ENCODE results near the gene SH3TC2. TPM values are rescaled to one million over a fixed set of nuclear protein-coding genes. Genes with fewer than 3 reads are reported as not detected.

Gene SH3TC2
- total and polyA plus RNA-seq, 2 of the 4 experiments (the other 2 are of a cell fraction), result 3.4 to 7.9 TPM

- Histone ChIP-seq H3K23ac (ENCODE audit: low read depth, low read length) (no peak overlapping the region), H3K79me1 (ENCODE audit: low read depth in 1 of 2, low read length in 2 of 2) (no peaks in the 10 kb centered on the region), H2AFZ (replicated peaks; ENCODE audit: low read length, poor library complexity) (no peak overlapping the region), H3K4me1 (ENCODE audit: control insufficient read depth, insufficient read depth, low read length) (peaks cover 3% of the 10 kb centered on the region; the same call in 1 of the 2 replicates), H3K4ac (ENCODE audit: low read depth, low read length) (peak overlapping the region; percentile 77), H3K27me3 (ENCODE audit: control insufficient read depth, insufficient read depth, low read length) (no peaks in the 10 kb centered on the region), H2BK120ac (ENCODE audit: low read depth, low read length) (peak overlapping the region; percentile 74), H3K14ac (replicated peaks; ENCODE audit: low read depth, low read length) (0 out of 2 replicates have a peak overlapping the region, but pooled peaks have one; percentile 37), H3K27ac (ENCODE audit: insufficient read depth, low read length) (peak overlapping the region; percentile 53; the same call in 1 of the 2 replicates), H3K9me3 (ENCODE audit: control insufficient read depth, insufficient read depth, low read length) (no peaks in the 10 kb centered on the region), H3K18ac (ENCODE audit: low read depth, low read length) (no peak overlapping the region; the same call in 1 of the 2 replicates), H4K20me1 (ENCODE audit: insufficient read depth, low read length) (no peaks in the 10 kb centered on the region), H4K91ac (ENCODE audit: insufficient read depth, low read depth, low read length) (peak overlapping the region; percentile 34; the same call in 1 of the 2 replicates), H3K4me3 (ENCODE audit: insufficient read depth, low read depth, low read length) (no peak overlapping the region), H2AK5ac (ENCODE audit: low read depth, low read length) (peak overlapping the region; percentile 88; the same call in 1 of the 2 replicates), H2AK9ac (replicated peaks; ENCODE audit: low read depth, low read length, poor library complexity) (no peak overlapping the region), H3K9me1 (ENCODE audit: insufficient read depth, low read length) (0 out of 2 replicates have a peak, but pooled peaks cover 3% of the 10 kb centered on the region), H4K8ac (ENCODE audit: low read depth in 2 of 2, low read length in 2 of 2) (peak overlapping the region; percentile 34 to 81; a peak in 2 of 4 replicates), H3K56ac (ENCODE audit: extremely low read depth, insufficient read depth, low read length) (no peak overlapping the region), H3K9ac (ENCODE audit: low read depth, low read length) (no peak overlapping the region), H2BK15ac (ENCODE audit: low read depth, low read length) (no peak overlapping the region), H3K4me2 (ENCODE audit: low read depth, low read length) (no peak overlapping the region), H3K36me3 (ENCODE audit: control insufficient read depth, insufficient read depth, low read length) (no peaks in the 10 kb centered on the region), H2BK20ac (ENCODE audit: low read depth, low read length) (peak overlapping the region; percentile 46; the same call in 1 of the 2 replicates), H4K5ac (ENCODE audit: low read depth, low read length) (no peak overlapping the region), H2BK5ac (ENCODE audit: low read depth, low read length, poor library complexity, severe bottlenecking) (peak overlapping the region; percentile 6)
- in situ Hi-C loops (cut with MboI; ENCODE audit: low sequenced_read_pairs), result loop anchor here (10.0 kb wide), 1 partner anchor 171 kb away; the partner anchor contains the start of gene ADRB2
- BruUV-seq (replicated peaks), result no TSS peak
- intact Hi-C loops (cut with micrococcal nuclease), result no loop called here
- WGBS, 2 experiments (ENCODE audit: extremely low coverage in 2 of 2, insufficient read length in 1 of 2), result no CpG with 5 or more reads among the region's 2 CpGs
- CTCF ChIA-PET, result interaction anchor here (0.5 to 2.0 kb wide), 12 partner anchors 8 to 532 kb away, joined by 3 to 8 read pairs (median 3); no protein-coding TSS in a partner anchor
- POLR2A ChIA-PET (ENCODE audit: unreplicated experiment), result no interaction called here
- no peak for TF ChIP-seq CTCF (conservative IDR thresholded peaks at IDR 0.05; ENCODE audit: low read depth, low read length)
- TF ChIP-seq FOS (IDR thresholded peaks at IDR 0.05; ENCODE audit: low read depth, low read length), result no peak
- TF ChIP-seq, protein P1, sequence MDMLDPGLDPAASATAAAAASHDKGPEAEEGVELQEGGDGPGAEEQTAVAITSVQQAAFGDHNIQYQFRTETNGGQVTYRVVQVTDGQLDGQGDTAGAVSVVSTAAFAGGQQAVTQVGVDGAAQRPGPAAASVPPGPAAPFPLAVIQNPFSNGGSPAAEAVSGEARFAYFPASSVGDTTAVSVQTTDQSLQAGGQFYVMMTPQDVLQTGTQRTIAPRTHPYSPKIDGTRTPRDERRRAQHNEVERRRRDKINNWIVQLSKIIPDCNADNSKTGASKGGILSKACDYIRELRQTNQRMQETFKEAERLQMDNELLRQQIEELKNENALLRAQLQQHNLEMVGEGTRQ (IDR thresholded peaks at IDR 0.05; ENCODE audit: low read depth, low read length), result no peak
- no peak for TF ChIP-seq POLR2A (IDR thresholded peaks at IDR 0.05; ENCODE audit: low read depth, low read length)
- TF ChIP-seq CHD1 (IDR thresholded peaks at IDR 0.05; ENCODE audit: low read depth, low read length), result no peak
- dilution Hi-C loops (cut with HindIII; ENCODE audit: low sequenced_read_pairs, unreplicated experiment), result no loop called here
- ATAC-seq (ENCODE audit: low read depth) (no peak), DNase-seq (no peak)
Observed at GRCh38 chr5:148995791-148996190, 67.1 kb downstream of the SH3TC2 start.

Measured in IMR-90 (cell line).